Measurements from ENCODE around the gene ABTB1. TPM values are rescaled to one million over a fixed set of nuclear protein-coding genes. Genes with fewer than 3 reads are reported as not detected.

The ABTB1 gene
- total and polyA plus RNA-seq, 12 donors: 2.8 to 96.0 (median 32.2) TPM

DNA sequence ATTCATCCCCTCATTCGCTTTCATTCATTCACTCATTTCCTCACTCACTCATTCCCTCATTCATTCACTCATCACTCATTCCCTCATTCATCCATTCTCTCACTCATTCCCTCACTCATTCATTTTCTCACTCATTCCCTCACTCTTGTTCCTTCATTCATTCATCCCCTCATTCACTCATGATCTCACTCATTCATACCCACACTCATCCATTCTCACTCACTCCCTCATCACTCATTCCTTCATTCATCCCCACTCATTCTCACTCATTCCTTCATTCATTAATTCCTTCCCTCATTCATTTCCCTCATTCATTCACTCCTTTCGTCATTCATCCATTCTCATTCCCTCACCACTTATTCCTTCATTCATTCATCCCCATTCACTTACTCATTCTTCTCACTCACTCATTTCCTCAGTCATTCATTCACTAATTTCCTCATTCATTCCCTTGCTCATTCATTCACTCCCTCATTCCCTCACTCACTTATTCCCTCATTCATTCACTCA, 14.5 kb downstream of the ABTB1 start:
- Histone ChIP-seq H3K9me3 (replicated peaks in 1 of 3) (no peaks in the 10 kb centered on the region), H3K4me3 (no peak overlapping the region), H3K27me3 (no peaks in the 10 kb centered on the region), H3K36me3 (replicated peaks in 1 of 2) (no peaks in the 10 kb centered on the region), H3K27ac (no peak overlapping the region), H3K4me1 (replicated peaks in 1 of 2) (no peaks in the 10 kb centered on the region)
- intact Hi-C loops (cut with DNase I): loop anchor here in 1 of 2 donors (10.0 kb wide), 1 partner anchor 128 kb away; no protein-coding TSS in a partner anchor
- TF ChIP-seq, protein P1, sequence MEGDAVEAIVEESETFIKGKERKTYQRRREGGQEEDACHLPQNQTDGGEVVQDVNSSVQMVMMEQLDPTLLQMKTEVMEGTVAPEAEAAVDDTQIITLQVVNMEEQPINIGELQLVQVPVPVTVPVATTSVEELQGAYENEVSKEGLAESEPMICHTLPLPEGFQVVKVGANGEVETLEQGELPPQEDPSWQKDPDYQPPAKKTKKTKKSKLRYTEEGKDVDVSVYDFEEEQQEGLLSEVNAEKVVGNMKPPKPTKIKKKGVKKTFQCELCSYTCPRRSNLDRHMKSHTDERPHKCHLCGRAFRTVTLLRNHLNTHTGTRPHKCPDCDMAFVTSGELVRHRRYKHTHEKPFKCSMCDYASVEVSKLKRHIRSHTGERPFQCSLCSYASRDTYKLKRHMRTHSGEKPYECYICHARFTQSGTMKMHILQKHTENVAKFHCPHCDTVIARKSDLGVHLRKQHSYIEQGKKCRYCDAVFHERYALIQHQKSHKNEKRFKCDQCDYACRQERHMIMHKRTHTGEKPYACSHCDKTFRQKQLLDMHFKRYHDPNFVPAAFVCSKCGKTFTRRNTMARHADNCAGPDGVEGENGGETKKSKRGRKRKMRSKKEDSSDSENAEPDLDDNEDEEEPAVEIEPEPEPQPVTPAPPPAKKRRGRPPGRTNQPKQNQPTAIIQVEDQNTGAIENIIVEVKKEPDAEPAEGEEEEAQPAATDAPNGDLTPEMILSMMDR (IDR thresholded peaks at IDR 0.05): no peak
- TF ChIP-seq POLR2A (IDR thresholded peaks at IDR 0.05): no peak
- no peak for DNase-seq
- WGBS, 4 donors: 91 to 97% (median 94%) methylated on average over 2 of the region's 2 CpGs

DNA sequence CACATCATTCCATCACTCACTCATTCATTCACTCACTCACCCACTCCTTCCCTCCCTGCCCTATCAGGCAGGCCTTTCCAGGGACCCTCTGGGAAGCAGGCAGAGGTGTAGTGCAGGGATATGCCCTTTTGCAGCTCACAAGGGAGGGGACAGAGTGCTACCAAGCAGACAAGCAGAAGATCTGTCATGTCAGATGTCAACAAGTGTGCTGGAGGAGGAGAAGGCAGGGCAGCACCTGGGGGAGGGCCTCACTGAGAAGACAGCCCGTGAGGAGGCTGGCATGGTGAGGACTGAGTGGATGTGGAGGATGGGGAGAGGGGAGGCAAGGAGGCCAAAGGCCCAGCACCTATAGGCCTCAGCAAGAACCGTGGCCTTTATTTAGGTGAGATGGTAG, 15.3 kb downstream of the ABTB1 start:
- DNase-seq: peak in 1 of 7 donors; percentile 3
- WGBS, 4 donors: 70 to 89% (median 78%) methylated on average over 2 of the region's 2 CpGs
- Histone ChIP-seq H3K4me3 (no peak overlapping the region), H3K36me3 (replicated peaks in 1 of 2) (peaks cover 0 to 5% of the 10 kb centered on the region in 2 donors), H3K27ac (no peak overlapping the region), H3K27me3 (no peaks in the 10 kb centered on the region), H3K4me1 (replicated peaks in 1 of 2) (no peaks in the 10 kb centered on the region), H3K9me3 (replicated peaks in 1 of 3) (no peaks in the 10 kb centered on the region)
- no peak for TF ChIP-seq POLR2A (IDR thresholded peaks at IDR 0.05)
- TF ChIP-seq, protein P1 (IDR thresholded peaks at IDR 0.05): no peak
- intact Hi-C loops (cut with DNase I): loop anchor here in 1 of 2 donors (10.0 kb wide), 1 partner anchor 127 kb away; no protein-coding TSS in a partner anchor

DNA sequence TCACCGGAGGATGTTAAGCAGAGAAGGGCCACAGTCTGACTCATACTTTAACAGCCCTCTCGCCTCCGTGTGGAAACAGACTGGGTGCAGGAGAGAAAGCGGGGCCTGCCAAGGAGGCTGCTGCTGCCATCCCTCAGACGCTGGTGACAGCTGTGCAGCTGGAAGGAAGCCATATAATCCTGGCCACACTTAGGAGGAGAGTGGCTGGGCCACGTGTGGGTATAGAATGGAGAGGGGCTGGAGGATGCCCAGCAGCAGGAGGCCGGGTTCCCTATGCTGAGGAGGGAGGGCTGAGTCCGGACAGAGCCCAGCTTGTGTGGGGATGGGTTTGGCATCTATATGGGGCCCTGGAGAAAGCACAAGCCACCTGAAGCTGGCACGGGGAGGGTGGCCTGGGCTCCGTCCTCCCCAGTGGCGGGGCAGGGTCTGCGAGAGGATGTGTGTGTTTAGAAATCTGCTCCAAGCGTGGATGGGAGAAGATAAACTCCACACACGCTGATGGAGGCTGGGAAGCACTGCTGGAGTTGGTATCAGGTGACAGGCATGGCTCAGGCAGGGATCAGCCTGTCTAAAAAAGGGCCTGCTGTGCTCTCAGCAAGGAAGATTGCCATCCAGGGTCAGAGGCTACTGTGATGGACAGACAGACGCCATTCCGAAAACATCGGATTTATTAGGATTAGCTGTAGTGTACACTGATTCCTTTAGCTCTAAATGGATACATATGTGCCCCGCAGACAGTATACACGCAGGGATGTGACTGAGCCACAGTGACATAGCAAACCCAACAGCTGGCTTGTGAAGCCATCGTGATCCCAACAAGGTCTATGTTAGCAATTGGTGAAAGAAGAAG, 15.9 kb downstream of the ABTB1 start:
- no peaks in the 10 kb centered on the region for H3K27me3 ChIP-seq
- intact Hi-C loops (cut with DNase I): loop anchor here in 1 of 2 donors (10.0 kb wide), 1 partner anchor 126 kb away; no protein-coding TSS in a partner anchor
- H3K36me3 ChIP-seq (replicated peaks in 1 of 2): peaks cover 0 to 5% of the 10 kb centered on the region in 2 donors
- no peak for TF ChIP-seq POLR2A (IDR thresholded peaks at IDR 0.05)
- TF ChIP-seq, protein P1 (IDR thresholded peaks at IDR 0.05): no peak
- 78 to 81% (median 79%) methylated on average over 17 to 20 of the region's 20 CpGs for WGBS, 4 donors
- H3K27ac ChIP-seq: no peak overlapping the region
- DNase-seq: peak in 3 of 7 donors; percentile 17 to 59 (median 17)
- H3K9me3 ChIP-seq (replicated peaks in 1 of 3): no peaks in the 10 kb centered on the region
- no peaks in the 10 kb centered on the region for H3K4me1 ChIP-seq (replicated peaks in 1 of 2)
- H3K4me3 ChIP-seq: no peak overlapping the region

DNA sequence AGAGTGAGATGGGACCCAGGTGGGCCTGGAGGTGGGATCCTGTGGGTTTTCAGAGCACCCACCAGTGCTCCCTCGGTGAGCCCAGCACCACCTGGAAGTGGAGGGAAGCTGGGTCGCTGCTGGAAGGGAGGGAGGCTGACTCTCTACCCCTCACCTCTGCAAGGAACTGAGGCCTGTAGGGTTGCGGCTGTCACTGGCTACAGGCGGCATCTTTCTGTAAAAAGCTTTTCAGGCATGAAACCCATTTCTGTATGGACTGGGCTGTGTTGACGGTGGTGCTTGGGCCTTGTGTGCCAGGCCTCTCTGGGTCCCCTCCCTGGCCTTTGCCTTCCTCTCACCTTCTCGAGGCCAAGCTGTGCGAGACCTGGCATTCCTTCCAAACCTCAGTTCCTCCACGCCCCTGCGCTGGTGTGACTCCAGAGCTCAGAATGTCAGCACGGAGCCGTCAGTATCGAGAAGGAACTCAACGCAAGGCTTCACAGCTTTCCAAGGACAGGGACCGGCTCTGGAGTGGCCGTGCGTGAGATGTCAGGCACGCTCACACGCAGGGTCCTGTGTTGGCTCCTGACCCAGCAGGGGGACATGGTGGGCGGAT, 16.6 kb downstream of the ABTB1 start:
- intact Hi-C loops (cut with DNase I): loop anchor here in 1 of 2 donors (10.0 kb wide), 1 partner anchor 125 kb away; no protein-coding TSS in a partner anchor
- H3K27ac ChIP-seq: no peak overlapping the region
- TF ChIP-seq POLR2A (IDR thresholded peaks at IDR 0.05): no peak
- TF ChIP-seq, protein P1 (IDR thresholded peaks at IDR 0.05): no peak
- WGBS, 4 donors: 86 to 92% (median 91%) methylated on average over 15 to 19 of the region's 19 CpGs
- H3K27me3 ChIP-seq: no peaks in the 10 kb centered on the region
- H3K4me3 ChIP-seq: no peak overlapping the region
- peak in 3 of 7 donors; percentile 2 to 50 (median 10) for DNase-seq
- no peaks in the 10 kb centered on the region for H3K9me3 ChIP-seq (replicated peaks in 1 of 3)
- H3K4me1 ChIP-seq (replicated peaks in 1 of 2): no peaks in the 10 kb centered on the region
- H3K36me3 ChIP-seq (replicated peaks in 1 of 2): peaks cover 0 to 5% of the 10 kb centered on the region in 2 donors
